WTC11 (cell line): ENCODE results near the gene DCUN1D2.

Experiments
- E2F5 ChIP-seq: sonication (generic); formaldehyde crosslinking; IDR thresholded peaks from 2 replicates; pipeline ENCODE4 v1.8.1; 2022; ENCODE audit warnings: mild to moderate bottlenecking, moderate library complexity, missing genetic modification reagents
- ETV6 ChIP-seq: sonication (generic); formaldehyde crosslinking; IDR thresholded peaks from 2 replicates; pipeline ENCODE4 v1.8.1; 2022; ENCODE audit warnings: mild to moderate bottlenecking, missing genetic modification reagents
- FOXP1 ChIP-seq: sonication (generic); formaldehyde crosslinking; IDR thresholded peaks from 2 replicates; pipeline ENCODE4 v1.8.0; 2022; ENCODE audit warnings: missing genetic modification reagents, mild to moderate bottlenecking, moderate library complexity, borderline replicate concordance
- RORB ChIP-seq: fragments of 250-450 bp; sonication (Bioruptor Pico); IDR thresholded peaks from 2 replicates; pipeline ENCODE4 v1.9.0; 2021; ENCODE audit warnings: mild to moderate bottlenecking
- SP1 ChIP-seq: sonication (generic); formaldehyde crosslinking; conservative IDR thresholded peaks from 2 replicates; pipeline ENCODE4 v1.8.1; 2022; ENCODE audit warnings: missing genetic modification reagents
- TCF7 ChIP-seq: sonication (generic); formaldehyde crosslinking; IDR thresholded peaks from 2 replicates; pipeline ENCODE4 v1.8.0; 2022; ENCODE audit warnings: mild to moderate bottlenecking, low read depth, missing genetic modification reagents, moderate library complexity
- ZNF671 ChIP-seq: fragments of 250-450 bp; sonication (Bioruptor Pico); IDR thresholded peaks from 2 replicates; pipeline ENCODE4 v1.8.0; 2021; ENCODE audit warnings: mild to moderate bottlenecking
- TF ChIP-seq, protein P1 (sequence below): fragments of 200-600 bp; IDR thresholded peaks from 2 replicates; pipeline ENCODE4 v1.8.0; 2022; ENCODE audit warnings: antibody characterized with exemption
- TF ChIP-seq, protein P2 (sequence below): sonication (generic); formaldehyde crosslinking; conservative IDR thresholded peaks from 2 replicates; pipeline ENCODE4 v1.8.1; 2022; ENCODE audit warnings: mild to moderate bottlenecking, missing genetic modification reagents
- TF ChIP-seq, protein P3 (sequence below): sonication (generic); formaldehyde crosslinking; IDR thresholded peaks from 2 replicates; pipeline ENCODE4 v1.8.1; 2023; ENCODE audit warnings: mild to moderate bottlenecking, missing genetic modification reagents, moderate library complexity

GRCh38 chr13:113445791-113446487 lies 44.6 kb downstream of the DCUN1D2 start:
- TF ChIP-seq, protein P1, sequence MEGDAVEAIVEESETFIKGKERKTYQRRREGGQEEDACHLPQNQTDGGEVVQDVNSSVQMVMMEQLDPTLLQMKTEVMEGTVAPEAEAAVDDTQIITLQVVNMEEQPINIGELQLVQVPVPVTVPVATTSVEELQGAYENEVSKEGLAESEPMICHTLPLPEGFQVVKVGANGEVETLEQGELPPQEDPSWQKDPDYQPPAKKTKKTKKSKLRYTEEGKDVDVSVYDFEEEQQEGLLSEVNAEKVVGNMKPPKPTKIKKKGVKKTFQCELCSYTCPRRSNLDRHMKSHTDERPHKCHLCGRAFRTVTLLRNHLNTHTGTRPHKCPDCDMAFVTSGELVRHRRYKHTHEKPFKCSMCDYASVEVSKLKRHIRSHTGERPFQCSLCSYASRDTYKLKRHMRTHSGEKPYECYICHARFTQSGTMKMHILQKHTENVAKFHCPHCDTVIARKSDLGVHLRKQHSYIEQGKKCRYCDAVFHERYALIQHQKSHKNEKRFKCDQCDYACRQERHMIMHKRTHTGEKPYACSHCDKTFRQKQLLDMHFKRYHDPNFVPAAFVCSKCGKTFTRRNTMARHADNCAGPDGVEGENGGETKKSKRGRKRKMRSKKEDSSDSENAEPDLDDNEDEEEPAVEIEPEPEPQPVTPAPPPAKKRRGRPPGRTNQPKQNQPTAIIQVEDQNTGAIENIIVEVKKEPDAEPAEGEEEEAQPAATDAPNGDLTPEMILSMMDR: no peak
- TF ChIP-seq RORB (CRISPR knock-in tag): no peak
- TF ChIP-seq ETV6: no peak
- TF ChIP-seq ZNF671 (CRISPR knock-in tag): no peak
- TF ChIP-seq, protein P2, sequence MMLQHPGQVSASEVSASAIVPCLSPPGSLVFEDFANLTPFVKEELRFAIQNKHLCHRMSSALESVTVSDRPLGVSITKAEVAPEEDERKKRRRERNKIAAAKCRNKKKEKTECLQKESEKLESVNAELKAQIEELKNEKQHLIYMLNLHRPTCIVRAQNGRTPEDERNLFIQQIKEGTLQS (CRISPR knock-in tag): no peak
- TF ChIP-seq FOXP1: no peak
- no peak for TF ChIP-seq TCF7 (CRISPR knock-in tag)
- TF ChIP-seq SP1 (CRISPR knock-in tag): no peak
- TF ChIP-seq, protein P3, sequence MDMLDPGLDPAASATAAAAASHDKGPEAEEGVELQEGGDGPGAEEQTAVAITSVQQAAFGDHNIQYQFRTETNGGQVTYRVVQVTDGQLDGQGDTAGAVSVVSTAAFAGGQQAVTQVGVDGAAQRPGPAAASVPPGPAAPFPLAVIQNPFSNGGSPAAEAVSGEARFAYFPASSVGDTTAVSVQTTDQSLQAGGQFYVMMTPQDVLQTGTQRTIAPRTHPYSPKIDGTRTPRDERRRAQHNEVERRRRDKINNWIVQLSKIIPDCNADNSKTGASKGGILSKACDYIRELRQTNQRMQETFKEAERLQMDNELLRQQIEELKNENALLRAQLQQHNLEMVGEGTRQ (CRISPR knock-in tag): no peak
- TF ChIP-seq E2F5 (CRISPR knock-in tag): no peak
